Fibroblast of lung (primary cell): ENCODE measurements around the gene DGKQ.

Source experiments
- EZH2 ChIP-seq: IDR thresholded peaks from 2 replicates; pipeline ENCODE4 v1.5.1; 2012; ENCODE audit warnings: low read length, control low read depth, mild to moderate bottlenecking; ENCODE audit errors: missing control alignments
- TF ChIP-seq, protein P1 (sequence below), 2 donors: IDR thresholded peaks in 1 of 2; conservative IDR thresholded peaks in 1 of 2; 1 replicate in 1 of 2; 2 replicates in 1 of 2; pipeline ENCODE4 v1.5.1; 2011 to 2012; ENCODE audit warnings: low read length in 2 of 2, control low read depth in 1 of 2, inconsistent platforms in 1 of 2, low read depth in 1 of 2, mild to moderate bottlenecking in 1 of 2

- TF ChIP-seq, protein P1, sequence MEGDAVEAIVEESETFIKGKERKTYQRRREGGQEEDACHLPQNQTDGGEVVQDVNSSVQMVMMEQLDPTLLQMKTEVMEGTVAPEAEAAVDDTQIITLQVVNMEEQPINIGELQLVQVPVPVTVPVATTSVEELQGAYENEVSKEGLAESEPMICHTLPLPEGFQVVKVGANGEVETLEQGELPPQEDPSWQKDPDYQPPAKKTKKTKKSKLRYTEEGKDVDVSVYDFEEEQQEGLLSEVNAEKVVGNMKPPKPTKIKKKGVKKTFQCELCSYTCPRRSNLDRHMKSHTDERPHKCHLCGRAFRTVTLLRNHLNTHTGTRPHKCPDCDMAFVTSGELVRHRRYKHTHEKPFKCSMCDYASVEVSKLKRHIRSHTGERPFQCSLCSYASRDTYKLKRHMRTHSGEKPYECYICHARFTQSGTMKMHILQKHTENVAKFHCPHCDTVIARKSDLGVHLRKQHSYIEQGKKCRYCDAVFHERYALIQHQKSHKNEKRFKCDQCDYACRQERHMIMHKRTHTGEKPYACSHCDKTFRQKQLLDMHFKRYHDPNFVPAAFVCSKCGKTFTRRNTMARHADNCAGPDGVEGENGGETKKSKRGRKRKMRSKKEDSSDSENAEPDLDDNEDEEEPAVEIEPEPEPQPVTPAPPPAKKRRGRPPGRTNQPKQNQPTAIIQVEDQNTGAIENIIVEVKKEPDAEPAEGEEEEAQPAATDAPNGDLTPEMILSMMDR (conservative IDR thresholded peaks at IDR 0.05 in 1 of 2, IDR thresholded peaks at IDR 0.05 in 1 of 2; ENCODE audit: low read depth in 1 of 2, low read length in 2 of 2) = no peak
- no peak for TF ChIP-seq EZH2
Measured at GRCh38 chr4:1021386-1022050, 48.1 kb upstream of the DGKQ start.
